Stimulated activated CD4-positive, alpha-beta T cell treated with anti-CD3 and anti-CD28 coated beads, TNF-alpha, amount 100 ng/mL, for 48 hours (primary cell): ENCODE data around the gene GON4L.
"Not testable (repeated sequence)": the region's sequence is repeated elsewhere in the genome, so short reads cannot be mapped to it uniquely, and the experiment has no call there.

Source experiments
- DNase-seq, 3 donors: peaks; one replicate each; pipeline ENCODE4 v3.0.0-alpha.2; 2020; ENCODE audit warnings: low read depth in 3 of 3

The GON4L gene

GRCh38 chr1:155877945-155878344 lies 20.9 kb upstream of the GON4L start:
- DNase-seq: no peak

DNA sequence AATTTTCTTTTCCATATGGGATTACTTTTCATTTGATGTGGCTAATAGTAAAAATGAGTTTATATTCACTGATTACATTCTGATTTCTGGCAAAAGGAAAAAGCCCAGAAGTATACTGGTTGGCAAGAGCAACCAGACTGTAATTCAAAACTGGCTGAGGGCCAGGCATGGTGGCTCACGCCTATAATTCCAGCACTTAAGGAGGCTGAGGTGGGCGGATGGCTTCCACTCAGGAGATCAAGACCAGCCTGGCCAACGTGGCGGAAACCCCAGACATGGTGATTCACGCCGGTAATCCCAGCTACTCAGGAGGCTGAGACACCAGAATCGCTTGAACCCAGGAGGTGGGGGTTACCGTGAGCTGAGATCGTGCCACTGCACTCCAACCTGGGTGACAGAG lies 16.8 kb upstream of the GON4L start:
- no peak for DNase-seq

GRCh38 chr1:155872527-155872926 lies 15.5 kb upstream of the GON4L start:
- DNase-seq: no peak

GRCh38 chr1:155871390-155871789 lies 14.4 kb upstream of the GON4L start:
- DNase-seq: no peak

GRCh38 chr1:155867766-155868165 lies 10.8 kb upstream of the GON4L start:
- DNase-seq: no peak

GRCh38 chr1:155864393-155864792 lies 7.4 kb upstream of the GON4L start:
- DNase-seq: no peak

DNA sequence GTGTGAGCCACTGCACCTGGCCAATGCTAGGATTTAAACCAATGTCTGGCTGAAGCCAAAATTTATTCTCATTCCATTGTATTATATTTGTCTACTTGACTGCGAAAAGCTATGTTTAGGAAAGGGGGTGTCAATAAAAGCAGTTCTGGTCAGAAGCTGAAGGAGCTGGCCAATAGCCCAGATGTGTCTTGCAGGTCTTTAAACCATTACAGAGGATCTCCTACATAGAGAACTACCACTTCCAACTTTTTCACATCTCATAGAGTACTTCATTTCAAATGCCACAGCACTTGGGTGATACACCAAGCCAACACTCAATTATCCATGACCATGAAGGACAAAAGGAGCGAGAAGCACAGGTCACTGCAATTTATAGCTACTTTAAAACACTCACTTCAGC lies 4.9 kb upstream of the GON4L start:
- DNase-seq: no peak

DNA sequence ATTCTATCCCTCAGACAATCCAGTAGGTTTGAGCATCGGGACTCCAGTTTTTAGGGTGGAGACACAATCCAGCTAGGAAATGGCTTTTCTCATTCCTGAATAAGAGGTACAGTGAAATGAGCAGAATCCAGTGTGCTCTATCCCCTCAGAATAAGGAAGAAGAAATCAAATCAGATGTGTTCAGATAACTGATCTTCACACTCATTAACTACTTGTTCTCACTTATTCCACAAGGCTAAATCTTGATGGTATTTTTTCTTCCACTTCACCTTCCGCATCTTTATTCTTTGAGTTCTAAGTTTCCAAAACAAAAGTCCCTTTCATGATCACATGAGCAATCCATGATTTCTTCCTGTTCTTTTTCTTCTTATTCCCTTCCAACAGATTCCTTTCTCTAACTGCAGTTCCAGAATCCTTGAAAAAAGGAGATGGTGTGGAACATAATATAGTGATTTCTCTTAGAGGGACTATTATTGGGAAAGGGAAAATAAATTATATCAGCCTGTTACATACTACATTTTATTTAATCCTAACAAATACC lies 4.0 kb upstream of the GON4L start:
- DNase-seq: no peak

GRCh38 chr1:155859881-155860871 lies 3.2 kb upstream of the GON4L start:
- DNase-seq: peak; percentile 19 to 46 (median 23)

DNA sequence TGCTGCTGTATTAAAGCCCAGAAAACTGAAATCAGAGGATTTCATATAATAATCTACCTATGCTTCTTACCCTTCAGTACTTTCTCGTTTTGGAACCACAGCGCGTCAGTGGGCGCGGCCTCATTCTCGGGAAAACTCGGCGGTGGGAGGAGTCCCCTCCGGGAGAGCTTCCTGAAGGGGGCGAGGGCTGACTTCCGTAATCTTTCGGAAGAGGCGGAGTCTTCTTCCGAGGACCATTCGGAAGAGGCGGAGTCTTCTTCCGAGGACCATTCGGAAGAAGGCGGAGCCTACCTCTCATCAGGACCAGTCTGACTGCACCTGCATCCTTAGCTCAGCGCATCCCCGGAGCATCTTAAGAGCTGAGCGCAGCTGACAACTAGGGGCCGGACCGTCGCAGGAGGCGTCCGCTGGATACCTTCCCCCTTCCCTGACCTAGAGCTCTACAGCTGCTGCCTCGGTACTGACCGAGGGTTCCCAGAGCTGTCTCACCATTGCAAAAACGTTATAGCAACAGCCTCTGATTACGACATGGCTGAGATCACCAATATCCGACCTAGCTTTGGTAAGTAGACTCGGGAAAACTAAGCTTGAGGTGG lies 2.3 kb upstream of the GON4L start, which contains the start of gene SYT11:
TSS of gene SYT11 (plus strand) at position 334 of the 596 bp plus-strand sequence. CDS start at position 529, 195 bp downstream.
- peak; percentile 93 to 95 (median 93) for DNase-seq

DNA sequence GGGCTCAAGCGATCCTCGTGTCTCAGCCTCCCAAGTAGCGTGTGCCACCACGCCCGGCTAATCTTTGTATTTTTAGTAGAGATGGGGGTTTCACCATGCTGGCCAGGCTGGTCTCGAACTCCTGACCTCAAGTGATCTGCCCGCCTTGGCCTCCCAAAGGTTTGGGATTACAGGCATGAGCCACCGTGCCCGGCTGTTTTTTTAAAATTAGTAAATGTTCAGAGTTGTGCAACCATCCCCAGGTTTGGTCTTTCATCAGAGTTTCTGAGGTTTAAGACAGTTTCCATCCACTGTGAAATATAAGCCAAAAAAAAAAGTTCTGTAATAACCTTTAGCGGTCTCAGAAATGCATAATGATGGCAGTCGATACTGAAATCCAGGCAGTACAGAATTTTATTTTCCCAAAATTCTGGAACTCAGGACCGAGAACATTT lies 1.8 kb upstream of the GON4L start:
- peak in 2 of 3 donors; percentile 10 to 12 for DNase-seq

- DNase-seq: no peak
Measured at GRCh38 chr1:155856257-155856974, 598 bp downstream of the GON4L start.

- no peak for DNase-seq
Measured at GRCh38 chr1:155850345-155850744, 6.7 kb downstream of the GON4L start.

- no peak for DNase-seq
Measured at GRCh38 chr1:155847823-155848529, 9.0 kb downstream of the GON4L start.

- DNase-seq: no peak
Measured at GRCh38 chr1:155844860-155845421, 12.1 kb downstream of the GON4L start.

GRCh38 chr1:155840386-155840785 lies 16.6 kb downstream of the GON4L start:
- no peak for DNase-seq

DNA sequence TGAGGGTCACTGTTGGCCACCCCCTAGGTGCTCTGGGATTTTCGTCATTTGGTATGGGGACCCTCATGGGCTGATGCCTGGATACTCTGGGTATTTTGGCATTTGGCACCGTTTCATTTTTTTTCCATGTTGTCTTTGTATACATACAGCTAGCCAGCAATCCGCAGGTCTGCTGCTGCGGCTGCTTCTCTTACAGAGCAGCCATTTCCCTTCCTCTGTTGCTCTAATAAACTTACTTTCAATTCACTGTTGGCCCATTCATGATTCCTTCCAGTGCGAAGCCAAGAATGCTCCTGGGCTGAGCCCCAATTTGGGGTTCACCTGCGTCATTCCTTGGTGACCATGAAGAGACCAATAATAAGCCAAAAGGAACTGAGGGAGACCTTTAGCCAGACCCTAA lies 21.5 kb downstream of the GON4L start:
- DNase-seq: no peak

DNA sequence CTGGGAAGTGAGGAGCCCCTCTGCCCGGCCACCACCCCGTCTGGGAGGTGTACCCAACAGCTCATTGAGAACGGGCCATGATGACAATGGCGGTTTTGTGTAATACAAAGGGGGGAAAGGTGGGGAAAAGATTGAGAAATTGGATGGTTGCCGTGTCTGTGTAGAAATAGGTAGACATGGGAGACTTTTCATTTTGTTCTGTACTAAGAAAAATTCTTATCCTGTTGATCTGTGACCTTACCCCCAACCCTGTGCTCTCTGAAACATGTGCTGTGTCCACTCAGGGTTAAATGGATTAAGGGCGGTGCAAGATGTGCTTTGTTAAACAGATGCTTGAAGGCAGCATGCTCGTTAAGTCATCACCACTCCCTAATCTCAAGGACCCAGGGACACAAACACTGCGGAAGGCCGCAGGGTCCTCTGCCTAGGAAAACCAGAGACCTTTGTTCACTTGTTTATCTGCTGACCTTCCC lies 22.1 kb downstream of the GON4L start:
- not testable (repeated sequence) for DNase-seq

GRCh38 chr1:155834296-155834926 lies 22.6 kb downstream of the GON4L start:
- DNase-seq: no peak

- DNase-seq: no peak
Measured at GRCh38 chr1:155833665-155834295, 23.2 kb downstream of the GON4L start.
